B cell (primary cell): ENCODE data around the gene STPG4.

Experiments
- CTCF ChIP-seq: fragments of 200-600 bp; IDR thresholded peaks from one replicate; pipeline ENCODE4 v1.8.0; 2022; ENCODE audit warnings: antibody characterized with exemption, mild to moderate bottlenecking
- EZH2 ChIP-seq: IDR thresholded peaks from 2 replicates; pipeline ENCODE4 v1.6.1; 2012; ENCODE audit warnings: borderline replicate concordance, low read depth, mild to moderate bottlenecking, moderate library complexity, low read length; ENCODE audit not compliant: insufficient read depth, poor library complexity, severe bottlenecking

DNA sequence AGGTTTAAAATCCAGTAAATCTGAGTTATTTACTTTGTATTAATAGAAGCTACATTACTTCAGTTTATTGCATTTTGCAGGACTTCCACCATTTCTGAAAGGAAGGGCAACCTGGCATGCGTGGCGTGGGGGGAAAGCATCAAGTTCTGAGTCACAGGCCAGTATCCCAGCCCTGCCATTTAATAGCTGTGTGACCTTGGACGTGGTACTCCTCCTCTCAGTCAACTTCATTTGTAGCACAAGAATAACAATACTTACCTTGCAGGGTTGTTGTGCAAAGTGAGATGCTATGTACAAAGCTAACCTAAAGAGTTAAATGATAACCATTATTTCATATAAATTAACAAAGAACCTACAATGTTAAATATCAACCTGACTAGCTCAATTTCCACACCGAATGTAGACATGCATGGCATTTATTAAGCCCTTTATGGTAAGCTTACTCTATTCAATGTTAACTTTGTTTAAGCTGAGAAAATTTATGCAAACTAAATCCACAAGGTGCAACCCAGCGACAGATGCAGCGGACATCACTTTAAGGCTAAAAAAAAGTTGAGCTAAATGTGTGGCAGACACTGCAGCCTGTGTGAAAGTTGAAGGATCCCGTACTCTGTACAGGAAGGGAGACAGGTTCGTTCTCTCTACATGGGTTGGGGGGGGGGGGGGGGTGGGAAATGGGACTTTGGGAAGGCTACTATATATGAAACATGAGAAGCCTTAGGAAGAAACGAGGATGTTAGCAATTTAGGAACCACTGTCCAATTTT lies 17.2 kb upstream of the STPG4 start:
- TF ChIP-seq EZH2, result no peak
- TF ChIP-seq CTCF, result no peak
